ENCODE measurements around the gene CAMK1D. TPM values are rescaled to one million over a fixed set of nuclear protein-coding genes. Genes with fewer than 3 reads are reported as not detected.

CAMK1D gene
- polyA plus RNA-seq, 1 experiment, result 8.2 TPM

DNA sequence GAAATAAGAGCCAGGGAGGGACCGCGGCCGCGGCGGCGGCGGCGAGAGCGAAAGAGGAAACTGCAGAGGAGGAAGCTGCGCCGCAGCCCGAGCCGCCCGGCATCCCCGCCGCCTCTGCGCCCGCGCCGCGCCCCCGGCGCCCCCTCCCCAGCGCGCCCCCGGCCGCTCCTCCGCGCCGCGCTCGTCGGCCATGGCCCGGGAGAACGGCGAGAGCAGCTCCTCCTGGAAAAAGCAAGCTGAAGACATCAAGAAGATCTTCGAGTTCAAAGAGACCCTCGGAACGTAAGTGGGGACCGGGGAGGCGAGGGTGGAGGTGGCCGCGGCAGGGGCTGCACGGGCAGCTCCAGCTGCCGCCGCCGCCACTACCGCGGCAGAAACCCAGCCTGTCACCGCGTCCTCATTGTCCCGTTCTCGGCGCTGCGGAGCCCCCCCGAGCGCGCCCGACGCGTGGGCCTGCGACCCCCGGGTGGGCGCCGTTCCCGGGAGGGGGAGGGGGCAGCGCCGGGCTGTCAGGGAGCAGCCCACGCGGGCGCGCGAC is 351 bp downstream of the CAMK1D start:
- peaks cover 8% of the 10 kb centered on the region for H3K27me3 ChIP-seq (ENCODE audit: control insufficient read depth, insufficient read depth, low read length)
- H3K4me3 ChIP-seq (ENCODE audit: low read depth, low read length), result peak overlapping the region; percentile 92
- DNase-seq (ENCODE audit: low read depth, low spot score), result no peak
- TF ChIP-seq, protein P1, sequence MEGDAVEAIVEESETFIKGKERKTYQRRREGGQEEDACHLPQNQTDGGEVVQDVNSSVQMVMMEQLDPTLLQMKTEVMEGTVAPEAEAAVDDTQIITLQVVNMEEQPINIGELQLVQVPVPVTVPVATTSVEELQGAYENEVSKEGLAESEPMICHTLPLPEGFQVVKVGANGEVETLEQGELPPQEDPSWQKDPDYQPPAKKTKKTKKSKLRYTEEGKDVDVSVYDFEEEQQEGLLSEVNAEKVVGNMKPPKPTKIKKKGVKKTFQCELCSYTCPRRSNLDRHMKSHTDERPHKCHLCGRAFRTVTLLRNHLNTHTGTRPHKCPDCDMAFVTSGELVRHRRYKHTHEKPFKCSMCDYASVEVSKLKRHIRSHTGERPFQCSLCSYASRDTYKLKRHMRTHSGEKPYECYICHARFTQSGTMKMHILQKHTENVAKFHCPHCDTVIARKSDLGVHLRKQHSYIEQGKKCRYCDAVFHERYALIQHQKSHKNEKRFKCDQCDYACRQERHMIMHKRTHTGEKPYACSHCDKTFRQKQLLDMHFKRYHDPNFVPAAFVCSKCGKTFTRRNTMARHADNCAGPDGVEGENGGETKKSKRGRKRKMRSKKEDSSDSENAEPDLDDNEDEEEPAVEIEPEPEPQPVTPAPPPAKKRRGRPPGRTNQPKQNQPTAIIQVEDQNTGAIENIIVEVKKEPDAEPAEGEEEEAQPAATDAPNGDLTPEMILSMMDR (IDR thresholded peaks at IDR 0.05; ENCODE audit: low read depth, low read length), result no peak
- POLR2A ChIA-PET, result no interaction called here
- H3K27ac ChIP-seq (ENCODE audit: low read depth, low read length), result no peak overlapping the region
- peaks cover 3% of the 10 kb centered on the region; the same call in 1 of the 2 replicates for H3K9me3 ChIP-seq (ENCODE audit: control insufficient read depth, insufficient read depth, low read length)
- CTCF ChIA-PET, result interaction anchor here (0.8 to 1.5 kb wide), 2 partner anchors 55 to 307 kb away, joined by 3 to 4 read pairs; no protein-coding TSS in a partner anchor

DNA sequence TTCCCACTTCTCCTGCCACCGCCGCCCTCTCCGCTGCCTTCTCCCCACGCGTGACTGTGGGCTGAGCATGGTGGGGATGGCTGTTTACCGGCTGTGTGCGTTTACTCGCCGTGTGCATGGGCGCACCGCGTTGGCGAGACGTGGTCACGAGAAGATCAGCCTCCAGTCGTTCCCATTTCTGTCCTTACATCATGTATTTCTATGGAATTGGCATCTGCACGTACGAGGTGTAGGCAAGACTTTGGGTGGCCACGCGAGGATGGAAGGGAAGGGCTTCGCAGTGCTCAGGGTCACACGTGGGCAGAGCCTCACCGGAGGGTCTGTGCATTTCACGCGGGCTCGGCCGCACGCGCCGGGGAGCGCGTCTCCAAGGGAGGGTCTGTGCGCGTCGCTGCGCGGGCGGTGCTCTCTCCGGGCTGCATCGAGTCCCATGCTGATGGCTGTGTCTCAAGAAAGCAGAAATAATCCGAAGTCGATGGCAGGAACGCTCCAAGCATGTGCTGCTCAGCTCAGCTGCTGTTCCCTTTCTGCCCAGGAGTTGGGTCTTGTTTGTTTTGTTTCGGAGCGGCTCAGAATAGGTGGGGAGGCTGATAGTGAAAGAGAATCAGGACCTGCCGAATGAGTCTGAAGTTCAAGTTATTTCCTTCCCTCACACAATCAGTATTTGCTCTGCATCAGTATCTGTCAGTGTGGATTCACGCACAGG is 973 bp downstream of the CAMK1D start:
- H3K27me3 ChIP-seq (ENCODE audit: control insufficient read depth, insufficient read depth, low read length), result peaks cover 8% of the 10 kb centered on the region
- POLR2A ChIA-PET, result no interaction called here

DNA sequence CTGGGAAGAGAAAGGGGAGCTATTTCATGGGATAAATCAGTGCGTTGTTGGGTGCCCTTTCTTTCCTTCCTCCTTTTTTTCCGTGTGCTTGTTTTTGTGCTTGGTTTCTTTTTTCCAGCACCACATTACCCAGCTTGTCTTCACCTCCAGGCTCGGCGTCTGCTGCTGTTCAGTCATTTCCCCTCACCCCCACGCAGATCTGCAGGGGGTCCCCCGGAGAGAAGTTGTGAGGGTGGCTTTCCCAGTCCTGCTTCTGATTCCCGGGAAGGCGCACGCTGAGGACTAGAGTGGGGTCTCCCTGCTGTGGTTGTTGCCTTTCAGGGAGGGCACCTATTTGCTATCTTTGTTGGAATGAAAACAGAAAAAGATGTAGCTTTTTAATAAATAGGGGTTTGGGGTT is 1.6 kb downstream of the CAMK1D start:
- H3K27ac ChIP-seq (ENCODE audit: low read depth, low read length), result peak overlapping the region; percentile 31
- peak overlapping the region; percentile 92 for H3K4me3 ChIP-seq (ENCODE audit: low read depth, low read length)
- POLR2A ChIA-PET, result no interaction called here
- TF ChIP-seq, protein P1 (IDR thresholded peaks at IDR 0.05; ENCODE audit: low read depth, low read length), result no peak
- H3K27me3 ChIP-seq (ENCODE audit: control insufficient read depth, insufficient read depth, low read length), result peaks cover 13% of the 10 kb centered on the region
- CTCF ChIA-PET, result interaction anchor here (0.6 to 1.2 kb wide), 2 partner anchors 551 to 760 kb away, joined by 3 to 10 read pairs; no protein-coding TSS in a partner anchor
- peaks cover 3% of the 10 kb centered on the region; the same call in 1 of the 2 replicates for H3K9me3 ChIP-seq (ENCODE audit: control insufficient read depth, insufficient read depth, low read length)
- no peak for DNase-seq (ENCODE audit: low read depth, low spot score)

More for the DNA sequence above, 973 bp downstream of the CAMK1D start:
- Histone ChIP-seq H3K4me3 (ENCODE audit: low read depth, low read length) (peak overlapping the region; percentile 92), H3K9me3 (ENCODE audit: control insufficient read depth, insufficient read depth, low read length) (peaks cover 3% of the 10 kb centered on the region; the same call in 1 of the 2 replicates), H3K27ac (ENCODE audit: low read depth, low read length) (peak overlapping the region; percentile 31)
- DNase-seq (ENCODE audit: low read depth, low spot score), result no peak
- TF ChIP-seq, protein P1 (IDR thresholded peaks at IDR 0.05; ENCODE audit: low read depth, low read length), result peak; percentile 17; the same call in 1 of the 2 replicates
- CTCF ChIA-PET, result interaction anchor here (0.6 to 1.2 kb wide), 3 partner anchors 55 to 761 kb away, joined by 3 to 10 read pairs (median 3); no protein-coding TSS in a partner anchor

DNA sequence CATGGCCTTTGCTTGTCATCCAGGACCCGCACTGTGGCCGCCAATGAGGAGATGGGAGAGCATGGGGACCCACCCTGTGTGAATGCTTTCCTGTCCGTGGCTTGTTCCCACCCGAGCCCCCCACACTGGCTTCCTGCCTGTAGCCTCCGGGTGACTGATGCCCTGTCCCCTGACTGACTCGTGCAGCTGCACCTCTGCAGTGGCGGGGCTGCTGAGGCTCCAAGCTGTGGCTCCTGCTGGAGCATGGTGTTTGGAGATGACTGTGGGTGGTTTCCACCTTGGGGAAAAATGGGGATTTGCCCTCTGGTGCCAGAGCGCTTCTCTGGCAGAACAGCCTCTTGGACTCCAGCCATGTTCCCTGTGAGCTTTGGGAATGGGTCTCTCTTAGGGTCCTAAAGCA is 2.1 kb downstream of the CAMK1D start:
- H3K9me3 ChIP-seq (ENCODE audit: control insufficient read depth, insufficient read depth, low read length), result peaks cover 3% of the 10 kb centered on the region; the same call in 1 of the 2 replicates
- H3K27ac ChIP-seq (ENCODE audit: low read depth, low read length), result no peak overlapping the region
- ChIA-PET POLR2A (interaction anchor here (0.7 kb wide), 1 partner anchor 9 kb away, joined by 4 read pairs; no protein-coding TSS in a partner anchor), CTCF (interaction anchor here (1.2 kb wide), 1 partner anchor 551 kb away, joined by 3 read pairs; no protein-coding TSS in a partner anchor)
- H3K27me3 ChIP-seq (ENCODE audit: control insufficient read depth, insufficient read depth, low read length), result peaks cover 13% of the 10 kb centered on the region
- H3K4me3 ChIP-seq (ENCODE audit: low read depth, low read length), result peak overlapping the region; percentile 92
- TF ChIP-seq, protein P1 (IDR thresholded peaks at IDR 0.05; ENCODE audit: low read depth, low read length), result no peak
- DNase-seq (ENCODE audit: low read depth, low spot score), result no peak

All from AG04450 (cell line).